GM19043 (cell line): ENCODE measurements around the gene LDB3.

ENCODE experiments used
- ATAC-seq: cut with Tn5 transposase; IDR thresholded peaks from one replicate; pipeline ENCODE4 v1.9.1; 2021; ENCODE audit warnings: low read depth; ENCODE audit not compliant: unreplicated experiment

LDB3 gene

DNA sequence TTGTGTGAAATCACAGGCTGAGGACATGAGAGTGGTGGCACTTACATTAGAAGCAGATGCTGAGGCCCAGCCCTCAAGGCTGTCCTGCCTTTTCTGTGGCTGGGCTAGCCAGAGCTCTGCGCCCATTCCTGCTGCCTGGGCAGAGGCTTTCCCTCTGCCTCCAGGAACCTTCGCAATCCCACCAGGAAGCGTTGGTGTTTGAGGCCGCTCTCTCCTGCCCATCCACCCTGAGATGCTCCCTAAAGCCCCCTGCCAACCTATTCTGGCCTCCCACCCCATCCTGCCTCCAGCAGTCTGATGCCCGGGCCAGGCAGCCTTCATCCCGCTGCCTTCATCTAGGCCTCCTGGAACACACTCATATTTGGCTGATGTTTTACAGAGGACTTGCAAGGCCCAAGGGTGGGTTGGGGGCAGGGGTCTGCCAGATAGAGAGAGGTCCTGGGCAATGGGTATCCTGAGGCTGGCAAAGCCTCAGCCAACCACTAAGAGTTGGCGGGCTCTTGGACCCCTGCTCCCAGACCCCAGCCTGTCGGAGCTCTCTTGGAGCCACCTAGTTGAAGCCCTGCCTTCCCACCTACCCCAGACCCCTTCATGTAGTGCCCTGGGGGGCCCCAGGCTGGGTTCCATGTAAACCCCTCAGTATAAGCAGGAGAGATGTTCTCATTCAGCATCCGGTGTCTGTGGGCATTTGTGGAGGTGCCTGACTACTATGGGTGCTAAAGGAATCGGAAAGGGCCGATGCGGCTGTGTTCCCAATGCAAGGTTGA lies 32.7 kb downstream of the LDB3 start:
- no peak for ATAC-seq

DNA sequence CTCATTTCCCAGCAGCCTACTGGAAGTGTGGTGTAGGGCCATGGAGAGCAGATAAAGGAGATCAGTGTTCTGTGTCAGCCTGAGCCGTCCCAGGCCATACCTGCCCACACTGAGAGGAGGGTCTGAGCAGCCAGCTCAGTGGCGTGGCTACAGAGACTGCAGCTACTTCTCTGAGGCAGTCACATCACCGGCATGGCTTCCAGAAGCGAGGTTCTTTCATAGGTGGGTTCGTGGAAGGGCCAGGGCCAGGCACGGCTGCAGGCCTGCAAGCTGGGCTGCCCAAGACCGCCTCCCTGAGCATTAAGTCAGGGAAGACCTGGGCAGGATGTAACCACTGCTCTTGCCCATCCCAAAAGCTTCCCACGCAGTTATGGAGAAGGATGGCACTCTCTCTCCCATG lies 34.9 kb downstream of the LDB3 start:
- ATAC-seq, result no peak

DNA sequence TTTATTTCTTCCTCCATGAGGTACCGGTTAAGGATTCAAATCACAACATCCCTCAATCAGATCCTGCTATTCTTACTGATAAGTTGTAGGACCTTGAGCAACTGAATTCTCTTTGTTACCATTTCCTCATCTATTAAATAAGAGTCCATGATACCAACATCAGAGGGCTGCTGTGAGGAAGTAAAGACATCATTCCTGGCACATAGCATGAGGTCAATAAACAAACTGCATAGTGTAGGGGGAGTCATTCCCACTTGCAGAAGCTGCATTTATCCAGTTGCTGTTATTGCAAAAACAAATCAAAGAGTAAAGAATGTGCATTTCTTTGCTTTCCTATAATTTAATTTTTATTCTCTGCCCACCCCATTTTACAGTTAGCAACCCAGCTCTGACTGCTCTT lies 36.8 kb downstream of the LDB3 start:
- no peak for ATAC-seq

DNA sequence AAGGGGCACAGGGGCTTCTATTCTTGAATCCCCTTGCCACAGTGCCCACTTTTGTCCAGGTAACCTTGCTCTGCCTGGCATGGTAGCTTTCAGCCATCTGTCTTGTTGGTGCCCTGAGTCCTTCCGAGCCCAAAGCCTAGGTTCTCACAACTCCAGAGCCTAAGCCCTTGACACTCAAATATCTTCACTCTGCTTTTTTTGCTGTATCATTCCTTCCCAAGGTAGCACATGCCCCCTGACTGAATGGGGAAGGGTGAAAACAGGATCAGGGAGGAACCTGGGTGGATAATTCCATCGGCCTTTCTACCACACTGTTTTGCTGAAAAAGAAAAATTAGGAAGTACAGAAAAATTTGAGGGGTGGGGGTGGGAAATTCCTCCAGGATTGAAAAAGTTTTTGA lies 37.6 kb downstream of the LDB3 start:
- no peak for ATAC-seq

DNA sequence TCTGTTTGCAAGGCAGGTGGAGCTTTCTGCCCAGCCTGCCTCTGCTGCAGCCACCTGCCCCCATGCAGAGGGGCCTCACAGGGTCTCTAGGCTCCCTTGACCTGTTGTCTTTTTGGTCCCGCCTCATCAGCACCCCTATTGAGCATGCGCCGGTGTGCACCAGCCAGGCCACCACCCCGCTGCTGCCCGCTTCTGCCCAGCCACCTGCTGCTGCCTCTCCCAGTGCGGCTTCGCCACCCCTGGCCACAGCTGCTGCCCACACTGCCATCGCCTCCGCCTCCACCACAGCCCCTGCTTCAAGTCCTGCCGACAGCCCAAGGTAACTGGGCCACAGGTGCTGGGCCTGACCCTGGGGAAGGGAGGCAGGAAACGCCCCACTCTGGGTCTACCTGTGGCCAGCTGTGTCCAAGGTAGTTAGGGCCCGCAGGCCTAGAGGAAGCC lies 38.1 kb downstream of the LDB3 start:
- ATAC-seq, result no peak

DNA sequence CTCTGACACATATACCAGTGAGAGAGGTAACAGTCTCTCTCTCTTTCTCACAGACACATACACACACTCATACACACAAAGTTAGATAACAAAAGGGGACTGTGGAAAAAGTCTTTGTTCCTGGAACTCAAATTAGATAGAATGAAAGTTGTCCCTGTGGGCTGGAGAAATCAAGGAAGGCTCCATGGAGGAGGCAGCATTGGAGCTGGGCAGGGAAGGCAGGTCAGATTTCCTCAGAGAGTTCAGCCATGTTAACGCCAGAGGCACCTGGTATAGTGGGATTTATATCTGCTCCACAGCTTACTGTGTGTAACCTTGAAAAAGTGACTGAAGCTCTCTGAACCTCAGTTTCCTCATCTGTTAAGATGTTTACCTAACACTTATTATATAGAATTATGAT lies 38.7 kb downstream of the LDB3 start:
- ATAC-seq, result no peak

DNA sequence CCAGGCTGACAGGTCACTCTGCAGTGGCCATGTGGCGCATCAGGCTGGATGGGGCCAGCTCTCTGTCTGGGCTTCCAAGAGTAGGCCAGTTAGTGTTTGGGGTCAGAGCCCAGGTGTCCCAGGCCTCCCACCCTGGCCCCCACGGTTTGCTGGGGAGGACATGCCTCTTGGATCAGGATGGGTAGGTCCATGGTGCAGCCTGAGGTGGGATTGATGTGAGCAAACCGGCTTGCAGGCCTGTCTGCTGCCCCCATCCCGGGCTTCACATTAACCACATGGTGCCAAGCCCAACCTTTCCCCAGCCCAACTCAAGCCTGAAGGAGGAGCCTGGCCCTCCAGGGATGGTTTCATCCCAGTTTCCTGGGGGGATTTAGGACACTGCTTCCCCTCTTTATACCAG lies 39.2 kb downstream of the LDB3 start:
- ATAC-seq, result no peak

DNA sequence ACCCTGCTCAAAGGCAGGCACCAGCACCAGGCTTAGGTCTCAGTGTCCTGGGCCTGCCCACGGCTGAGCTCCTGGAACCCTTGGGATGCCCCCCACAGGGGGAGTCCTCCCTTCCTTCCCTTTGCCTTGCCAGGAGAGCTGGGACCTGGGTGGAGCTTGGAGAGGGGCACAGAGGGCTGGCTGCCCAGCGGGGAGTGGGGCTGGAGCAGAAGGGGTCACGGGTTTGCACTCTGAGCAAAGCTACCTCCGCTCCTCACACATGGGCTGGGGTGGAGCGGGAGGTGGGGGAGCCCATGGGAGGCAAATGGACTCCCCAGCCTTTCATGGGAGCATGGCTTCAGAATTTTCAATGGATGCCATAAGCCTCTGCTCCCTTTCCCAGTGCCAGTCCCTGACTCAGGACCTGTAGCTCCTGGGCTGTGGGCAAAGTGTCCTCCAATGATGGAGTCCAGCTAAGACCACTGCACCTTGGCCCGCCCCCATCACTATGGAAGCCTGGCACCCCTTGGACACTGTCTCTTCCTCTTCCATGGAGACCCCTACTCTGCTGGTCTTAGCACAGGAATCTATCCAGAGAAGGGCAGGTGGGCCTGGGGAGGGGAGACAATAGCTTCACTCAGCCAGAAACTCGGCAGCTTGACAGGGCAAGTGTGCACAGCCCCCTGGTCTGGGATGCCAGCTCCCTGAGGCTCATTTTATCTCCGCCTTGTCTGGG lies 39.9 kb downstream of the LDB3 start:
- ATAC-seq, result no peak

DNA sequence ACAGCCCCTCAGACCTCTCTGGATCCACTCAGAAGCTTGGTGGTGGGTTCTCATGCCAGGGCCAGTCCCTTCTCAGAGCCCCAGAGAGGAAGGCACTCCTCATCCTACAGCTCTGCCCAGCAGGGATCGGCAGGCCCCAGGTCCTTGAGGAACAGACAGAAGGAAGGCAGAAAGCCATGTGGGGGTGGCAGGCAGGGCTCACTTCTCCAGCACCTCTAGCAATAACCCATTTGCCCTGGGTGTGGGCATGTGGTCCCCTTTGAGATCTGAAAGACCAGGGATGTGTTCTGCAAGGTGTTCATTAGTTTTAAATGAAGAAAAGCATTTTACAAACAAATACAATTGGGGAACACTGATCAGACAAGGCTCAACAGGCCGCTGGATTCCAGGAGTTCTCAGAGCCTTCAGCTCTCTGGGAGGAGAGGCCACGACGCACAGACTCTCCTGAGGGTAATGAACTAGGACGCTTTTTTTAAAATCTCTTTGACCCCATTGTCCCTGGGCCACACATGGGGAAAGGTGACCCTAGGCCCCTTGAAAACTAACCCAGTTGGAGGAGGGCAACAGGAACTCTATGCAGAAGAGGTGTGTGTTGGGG lies 40.6 kb downstream of the LDB3 start:
- no peak for ATAC-seq

DNA sequence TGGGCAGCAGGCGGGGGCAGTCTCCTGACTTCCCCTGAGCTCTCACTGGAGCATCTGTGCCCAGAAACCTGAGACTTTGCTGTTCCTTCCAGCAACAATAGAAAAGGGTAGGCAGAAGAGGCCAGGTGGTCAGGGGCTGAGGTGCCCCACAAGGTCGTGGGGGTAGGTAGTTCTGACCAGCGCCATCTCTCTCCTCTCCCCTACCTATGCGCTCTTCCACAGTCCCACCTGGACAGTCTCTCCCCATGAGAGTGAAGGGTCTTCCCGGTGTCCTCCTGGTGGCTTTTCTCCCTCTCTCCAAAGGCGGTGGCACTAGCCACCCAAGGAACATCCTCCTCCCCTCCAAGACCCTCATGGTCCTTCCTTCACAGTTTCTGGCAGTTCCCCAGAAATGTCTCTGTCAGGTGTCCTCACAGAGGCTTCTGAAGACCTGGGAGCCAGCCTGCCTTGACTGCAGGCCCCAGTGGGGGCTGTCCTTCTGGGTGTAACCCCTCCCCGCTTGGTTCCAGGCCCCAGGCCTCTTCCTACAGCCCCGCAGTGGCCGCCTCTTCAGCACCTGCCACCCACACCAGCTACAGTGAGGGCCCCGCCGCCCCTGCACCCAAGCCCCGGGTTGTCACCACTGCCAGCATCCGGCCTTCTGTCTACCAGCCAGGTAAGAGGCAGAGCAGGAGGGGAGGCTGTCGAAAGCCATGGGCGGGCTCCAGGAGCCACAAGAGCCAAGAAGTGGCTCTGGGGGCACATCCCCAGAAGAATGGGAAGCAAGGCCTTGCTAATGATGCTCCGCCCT lies 41.3 kb downstream of the LDB3 start:
- ATAC-seq, result no peak

DNA sequence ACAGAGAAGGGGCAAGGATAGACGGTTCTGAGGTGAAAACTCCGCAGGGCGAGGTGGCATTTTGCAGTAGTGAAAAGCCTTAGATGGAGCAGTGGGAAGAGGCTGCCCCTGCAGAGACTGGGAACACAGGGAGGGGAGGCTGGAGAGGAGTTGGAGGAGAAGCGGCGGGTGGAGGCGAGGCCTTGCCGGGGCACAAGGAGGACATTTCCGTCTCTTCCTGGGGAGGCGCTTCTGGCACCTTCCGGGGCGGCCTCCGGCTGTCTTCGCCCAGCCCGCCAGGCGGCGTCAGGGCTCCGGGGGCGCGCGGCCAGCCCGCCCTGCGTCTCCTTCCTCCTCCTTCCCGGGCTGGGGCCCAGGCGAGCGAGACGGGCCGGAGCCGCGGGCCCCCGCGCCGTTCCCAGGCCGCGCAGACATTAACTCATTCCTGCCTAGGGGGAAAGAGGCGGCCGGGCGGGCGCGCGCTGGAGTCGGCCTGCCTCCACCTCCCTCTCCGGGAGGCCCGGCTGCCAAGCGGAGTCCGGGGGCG lies 42.7 kb downstream of the LDB3 start:
- peak; percentile 78 for ATAC-seq

DNA sequence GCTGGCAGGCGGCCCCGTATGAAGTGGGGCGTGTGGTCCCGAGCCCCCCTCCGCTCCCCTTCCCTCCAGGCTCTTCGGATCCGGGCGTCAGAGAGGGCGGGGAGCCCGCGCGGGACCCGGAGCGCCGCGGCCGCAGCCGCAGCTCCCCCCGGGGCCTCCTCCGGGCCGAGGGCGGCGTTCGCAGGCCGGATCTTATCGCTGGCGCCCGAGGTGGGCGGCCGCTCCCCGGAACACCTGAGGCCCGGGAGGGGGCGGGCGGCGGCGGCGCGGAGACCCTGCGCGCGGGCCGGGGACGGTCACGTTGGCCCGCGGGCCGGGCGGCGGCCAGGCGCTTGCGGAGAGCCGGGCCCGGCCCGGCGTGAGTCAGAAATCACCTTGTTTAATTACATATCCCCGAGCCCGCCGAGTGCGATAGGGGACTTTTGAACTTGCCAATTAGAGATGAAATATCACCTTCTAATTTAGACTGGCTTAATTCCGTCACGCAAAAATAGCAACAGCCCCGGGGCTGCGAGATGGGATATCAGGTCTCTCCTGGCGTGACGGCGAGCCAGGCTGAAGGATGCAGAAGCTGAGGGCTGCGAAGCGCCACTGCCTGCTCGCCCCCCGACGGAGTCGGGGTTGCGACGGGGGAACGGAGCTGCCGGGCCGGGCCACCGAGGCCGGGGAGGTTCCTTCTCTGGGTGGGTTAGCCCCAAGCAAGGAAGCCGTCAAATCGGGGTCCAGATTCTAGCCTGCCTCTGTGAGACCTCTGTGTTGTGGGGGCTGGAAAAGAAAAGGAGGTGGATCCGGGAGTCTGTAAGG lies 43.4 kb downstream of the LDB3 start:
- ATAC-seq, result peak; percentile 33

DNA sequence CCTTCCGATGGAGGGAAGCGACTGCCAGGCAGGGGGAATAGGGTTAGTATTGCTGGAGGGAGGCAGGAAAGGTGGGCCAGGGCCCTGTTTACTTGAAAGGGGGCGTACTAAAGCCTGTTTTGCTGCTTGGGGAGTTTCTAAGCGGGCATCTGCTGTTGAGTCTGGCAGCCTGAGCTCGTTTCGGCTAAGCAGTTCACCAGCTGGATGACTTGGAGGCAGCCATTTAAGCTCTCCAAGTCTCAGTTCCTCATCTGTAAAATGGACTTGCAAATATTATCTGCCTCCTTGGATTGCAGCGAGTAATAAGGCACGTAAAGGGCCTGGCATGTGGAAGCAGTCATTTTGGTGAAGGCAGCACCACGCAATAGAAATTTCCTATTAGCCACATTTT lies 44.0 kb downstream of the LDB3 start:
- peak; percentile 23 for ATAC-seq

DNA sequence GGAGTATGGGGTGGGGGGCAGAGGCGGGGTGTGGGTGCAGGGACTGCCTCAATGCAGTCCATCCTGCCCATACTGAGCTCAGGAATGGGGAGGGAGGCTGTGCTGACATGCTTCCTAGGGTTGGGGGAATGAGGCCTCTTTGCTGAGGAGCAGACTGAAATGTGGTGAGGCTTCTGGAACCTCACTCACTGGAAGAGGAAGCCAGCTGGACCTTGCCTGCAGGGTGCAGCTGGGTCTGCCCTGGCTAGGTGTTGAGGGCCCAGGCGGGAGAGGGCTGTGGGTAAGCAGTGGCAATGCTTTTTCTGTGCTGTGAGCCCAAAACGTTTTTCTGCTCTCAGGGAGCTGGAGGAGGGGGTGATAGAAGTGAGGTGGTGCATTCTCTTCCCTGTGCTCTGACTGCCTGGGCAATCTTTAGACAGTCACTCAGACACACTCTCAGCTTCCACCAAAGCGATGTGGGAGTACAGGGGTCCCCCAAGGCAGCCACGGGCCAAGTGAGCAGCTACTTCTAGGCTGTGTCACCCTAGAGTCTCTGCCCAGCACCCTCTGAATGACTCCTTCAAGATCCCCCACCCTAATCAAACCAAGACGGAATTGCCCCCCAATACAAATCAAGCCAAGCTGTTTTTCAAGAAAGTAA lies 47.0 kb downstream of the LDB3 start:
- ATAC-seq, result no peak

DNA sequence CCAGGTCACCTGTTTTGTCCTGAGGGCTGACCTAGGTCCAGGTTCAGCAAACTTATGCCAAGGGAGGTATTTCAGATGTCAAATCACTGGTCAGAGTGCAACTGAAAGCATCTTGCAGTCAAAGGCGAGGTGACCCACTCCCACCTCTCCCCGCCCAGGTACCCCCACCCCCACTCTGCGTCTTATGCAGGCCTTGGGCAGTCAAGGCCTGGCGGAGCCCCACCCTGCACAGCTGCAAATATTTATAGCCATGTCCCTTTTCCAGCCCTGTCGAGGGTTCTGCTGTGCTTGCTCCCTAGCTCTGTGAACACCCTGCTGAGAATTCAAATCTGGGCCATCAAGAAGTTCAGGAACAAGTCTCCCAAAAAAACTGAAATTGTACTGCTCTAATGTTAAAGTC lies 47.5 kb downstream of the LDB3 start:
- ATAC-seq, result no peak

DNA sequence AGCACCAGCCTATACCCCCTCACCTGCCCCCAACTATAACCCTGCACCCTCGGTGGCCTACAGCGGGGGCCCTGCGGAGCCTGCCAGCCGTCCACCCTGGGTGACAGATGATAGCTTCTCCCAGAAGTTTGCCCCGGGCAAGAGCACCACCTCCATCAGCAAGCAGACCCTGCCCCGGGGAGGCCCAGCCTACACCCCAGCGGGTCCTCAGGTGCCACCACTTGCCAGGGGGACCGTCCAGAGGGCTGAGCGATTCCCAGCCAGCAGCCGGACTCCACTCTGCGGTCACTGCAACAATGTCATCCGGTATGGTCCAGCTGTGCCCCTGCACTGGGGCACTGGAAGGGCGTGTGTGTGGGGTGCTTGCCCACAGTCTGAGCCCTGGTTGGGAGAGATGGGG lies 48.2 kb downstream of the LDB3 start:
- ATAC-seq, result no peak

DNA sequence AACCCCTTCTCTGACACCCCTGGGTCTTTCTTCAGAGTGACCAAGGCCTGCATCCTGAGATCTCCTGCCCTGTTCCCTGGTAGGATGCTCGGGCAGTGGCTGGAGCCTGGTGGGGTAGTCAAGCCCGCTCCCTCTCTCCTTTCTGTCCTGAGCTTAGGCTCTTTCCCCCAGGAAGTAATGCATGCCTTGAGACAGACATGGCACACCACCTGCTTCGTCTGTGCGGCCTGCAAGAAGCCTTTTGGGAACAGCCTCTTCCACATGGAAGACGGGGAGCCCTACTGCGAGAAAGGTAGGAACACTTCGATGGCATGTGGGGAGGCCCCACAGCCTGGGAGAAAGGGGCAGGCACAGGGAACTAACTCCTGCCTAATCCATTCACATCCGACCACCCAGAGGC lies 50.2 kb downstream of the LDB3 start:
- no peak for ATAC-seq

DNA sequence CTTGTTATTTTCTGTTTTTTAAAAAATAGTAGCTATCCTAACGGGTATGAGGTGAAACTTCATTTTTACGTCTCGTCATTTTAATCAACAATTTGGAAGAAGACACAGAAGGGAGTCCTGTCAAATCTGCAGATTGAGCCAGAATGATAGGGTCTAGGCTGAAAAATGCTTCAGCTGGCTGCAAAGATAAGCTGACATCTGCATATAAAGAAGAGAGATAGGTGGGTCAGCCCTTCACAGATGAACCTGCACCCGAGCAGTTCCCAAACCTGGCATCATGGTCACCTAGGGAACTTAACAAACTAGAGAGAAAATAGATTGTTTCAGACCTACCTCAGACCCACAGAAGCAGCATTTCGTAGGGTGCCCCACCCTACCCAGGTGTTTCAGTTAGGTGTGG lies 52.9 kb downstream of the LDB3 start:
- ATAC-seq, result no peak

DNA sequence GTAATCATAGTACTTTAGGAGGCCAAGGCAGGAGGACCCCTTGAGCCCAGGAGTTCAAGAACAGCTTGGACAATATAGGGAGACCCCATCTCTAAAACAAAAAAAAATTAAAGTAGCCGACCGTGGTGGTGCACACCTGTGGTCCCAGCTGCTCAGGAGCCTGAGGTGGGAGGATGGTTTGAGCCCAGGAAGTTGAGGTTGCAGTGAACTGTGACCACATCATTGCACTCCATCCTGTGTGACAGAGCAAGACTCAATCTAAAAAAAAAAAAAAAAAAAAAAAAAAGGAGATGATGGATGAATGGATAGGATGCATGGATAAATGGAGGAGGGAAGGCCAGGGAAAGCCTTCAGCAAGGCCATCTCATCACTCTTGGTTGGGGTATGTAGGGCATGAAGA lies 54.7 kb downstream of the LDB3 start:
- ATAC-seq, result no peak

DNA sequence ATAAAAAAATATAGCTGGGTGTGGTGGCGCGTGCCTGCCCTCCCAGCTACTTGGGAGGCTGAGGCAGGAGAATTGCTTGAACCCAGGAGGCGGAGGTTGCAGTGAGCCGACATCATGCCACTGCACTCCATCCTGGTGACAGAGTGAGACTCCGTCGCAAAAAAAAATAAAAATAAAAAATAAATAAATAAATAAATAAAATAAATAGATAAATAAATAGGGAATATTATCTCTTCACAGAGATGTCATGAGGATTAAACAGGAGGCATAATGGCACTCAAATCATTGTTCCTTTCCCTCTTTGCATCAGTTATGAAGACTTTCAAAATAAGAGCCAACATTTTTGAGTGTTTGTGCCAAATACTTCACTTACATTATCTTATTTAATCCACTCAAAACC lies 56.1 kb downstream of the LDB3 start:
- ATAC-seq, result no peak
